Stimulated activated naive CD8-positive, alpha-beta T cell treated with anti-CD3 and anti-CD28 coated beads, Interleukin-15, Interleukin-2, amounts not matched to agents 100 ng/mL and 50 ng/mL, for 24 hours (primary cell): Measurements from ENCODE around the gene PRPF6.

ENCODE experiments used
- H3K27ac Mint-ChIP-seq: one replicate; pipeline ENCODE4 v1.8.0; 2021; ENCODE audit warnings: mild to moderate bottlenecking, mixed read lengths
- H3K27me3 Mint-ChIP-seq: one replicate; pipeline ENCODE4 v1.8.0; 2021; ENCODE audit warnings: mixed read lengths
- H3K36me3 Mint-ChIP-seq: one replicate; pipeline ENCODE4 v1.8.0; 2021; ENCODE audit warnings: low read depth, mixed read lengths
- H3K4me1 Mint-ChIP-seq: one replicate; pipeline ENCODE4 v1.8.0; 2021; ENCODE audit warnings: low read depth, mixed read lengths
- H3K4me3 Mint-ChIP-seq: one replicate; pipeline ENCODE4 v1.8.0; 2021; ENCODE audit warnings: mild to moderate bottlenecking, mixed read lengths
- H3K9me3 Mint-ChIP-seq: one replicate; pipeline ENCODE4 v1.8.0; 2021; ENCODE audit warnings: mixed read lengths

PRPF6 gene

GRCh38 chr20:64055396-64055892, 74.5 kb downstream of the PRPF6 start:
- Mint-ChIP-seq H3K27me3 (peaks cover 12% of the 10 kb centered on the region), H3K27ac (no peak overlapping the region), H3K4me3 (no peak overlapping the region), H3K4me1 (peaks cover 17% of the 10 kb centered on the region), H3K36me3 (no peaks in the 10 kb centered on the region), H3K9me3 (no peaks in the 10 kb centered on the region)

GRCh38 chr20:64055893-64056638, 75.1 kb downstream of the PRPF6 start:
- H3K27me3 Mint-ChIP-seq, result peaks cover 7% of the 10 kb centered on the region
- H3K36me3 Mint-ChIP-seq, result no peaks in the 10 kb centered on the region
- no peak overlapping the region for H3K4me3 Mint-ChIP-seq
- no peak overlapping the region for H3K27ac Mint-ChIP-seq
- peaks cover 17% of the 10 kb centered on the region for H3K4me1 Mint-ChIP-seq
- H3K9me3 Mint-ChIP-seq, result no peaks in the 10 kb centered on the region

GRCh38 chr20:64056639-64056888, 75.6 kb downstream of the PRPF6 start:
- peaks cover 4% of the 10 kb centered on the region for H3K27me3 Mint-ChIP-seq
- H3K4me1 Mint-ChIP-seq, result peaks cover 17% of the 10 kb centered on the region
- H3K36me3 Mint-ChIP-seq, result no peaks in the 10 kb centered on the region
- no peak overlapping the region for H3K4me3 Mint-ChIP-seq
- no peak overlapping the region for H3K27ac Mint-ChIP-seq
- H3K9me3 Mint-ChIP-seq, result no peaks in the 10 kb centered on the region

- peak overlapping the region; percentile 57 for H3K4me3 Mint-ChIP-seq
- H3K36me3 Mint-ChIP-seq, result no peaks in the 10 kb centered on the region
- H3K9me3 Mint-ChIP-seq, result no peaks in the 10 kb centered on the region
- H3K27ac Mint-ChIP-seq, result peak overlapping the region; percentile 45
- H3K4me1 Mint-ChIP-seq, result peaks cover 20% of the 10 kb centered on the region
- H3K27me3 Mint-ChIP-seq, result no peaks in the 10 kb centered on the region
Observed at GRCh38 chr20:64056889-64057627, 76.1 kb downstream of the PRPF6 start.

- Mint-ChIP-seq H3K4me3 (peak overlapping the region; percentile 57), H3K4me1 (peaks cover 23% of the 10 kb centered on the region), H3K9me3 (no peaks in the 10 kb centered on the region), H3K27ac (peak overlapping the region; percentile 45), H3K27me3 (no peaks in the 10 kb centered on the region), H3K36me3 (no peaks in the 10 kb centered on the region)
Observed at GRCh38 chr20:64057628-64058498, 76.9 kb downstream of the PRPF6 start.

GRCh38 chr20:64058536-64058935, 77.6 kb downstream of the PRPF6 start:
- H3K36me3 Mint-ChIP-seq, result no peaks in the 10 kb centered on the region
- peak overlapping the region; percentile 45 for H3K4me3 Mint-ChIP-seq
- H3K9me3 Mint-ChIP-seq, result no peaks in the 10 kb centered on the region
- H3K27ac Mint-ChIP-seq, result no peak overlapping the region
- H3K27me3 Mint-ChIP-seq, result no peaks in the 10 kb centered on the region
- peaks cover 23% of the 10 kb centered on the region for H3K4me1 Mint-ChIP-seq

- Mint-ChIP-seq H3K27ac (no peak overlapping the region), H3K27me3 (no peaks in the 10 kb centered on the region), H3K36me3 (no peaks in the 10 kb centered on the region), H3K4me1 (peaks cover 58% of the 10 kb centered on the region), H3K9me3 (no peaks in the 10 kb centered on the region), H3K4me3 (peak overlapping the region; percentile 83)
Observed at GRCh38 chr20:64062276-64062595, 81.3 kb downstream of the PRPF6 start.

GRCh38 chr20:64062596-64063388, 81.9 kb downstream of the PRPF6 start, which contains the start of gene TCEA2:
TSS of gene TCEA2 (plus strand) at chr20:64063198. CDS start at chr20:64063313, 115 bp downstream.
- H3K4me3 Mint-ChIP-seq, result peak within 1 kb of the TSS; percentile 83
- H3K36me3 Mint-ChIP-seq, result no peaks in the 10 kb centered on the region
- H3K9me3 Mint-ChIP-seq, result no peaks in the 10 kb centered on the region
- peaks cover 56% of the 10 kb centered on the region for H3K4me1 Mint-ChIP-seq
- peak within 1 kb of the TSS; percentile 79 for H3K27ac Mint-ChIP-seq
- no peaks in the 10 kb centered on the region for H3K27me3 Mint-ChIP-seq

- Mint-ChIP-seq H3K27ac (peak overlapping the region; percentile 79), H3K36me3 (no peaks in the 10 kb centered on the region), H3K4me1 (peaks cover 52% of the 10 kb centered on the region), H3K9me3 (no peaks in the 10 kb centered on the region), H3K27me3 (no peaks in the 10 kb centered on the region), H3K4me3 (peak overlapping the region; percentile 83)
Observed at GRCh38 chr20:64063389-64064144, 82.6 kb downstream of the PRPF6 start.

- H3K4me3 Mint-ChIP-seq, result peak overlapping the region; percentile 83
- H3K27me3 Mint-ChIP-seq, result no peaks in the 10 kb centered on the region
- H3K36me3 Mint-ChIP-seq, result no peaks in the 10 kb centered on the region
- peaks cover 51% of the 10 kb centered on the region for H3K4me1 Mint-ChIP-seq
- H3K27ac Mint-ChIP-seq, result no peak overlapping the region
- no peaks in the 10 kb centered on the region for H3K9me3 Mint-ChIP-seq
Observed at GRCh38 chr20:64064145-64064698, 83.3 kb downstream of the PRPF6 start.

GRCh38 chr20:64065062-64065973, 84.4 kb downstream of the PRPF6 start:
- no peaks in the 10 kb centered on the region for H3K36me3 Mint-ChIP-seq
- peak overlapping the region; percentile 54 for H3K27ac Mint-ChIP-seq
- H3K4me1 Mint-ChIP-seq, result peaks cover 51% of the 10 kb centered on the region
- H3K9me3 Mint-ChIP-seq, result no peaks in the 10 kb centered on the region
- H3K4me3 Mint-ChIP-seq, result peak overlapping the region; percentile 25
- H3K27me3 Mint-ChIP-seq, result no peaks in the 10 kb centered on the region

GRCh38 chr20:64065974-64066343, 85.0 kb downstream of the PRPF6 start:
- peak overlapping the region; percentile 29 for H3K27ac Mint-ChIP-seq
- H3K4me1 Mint-ChIP-seq, result peaks cover 51% of the 10 kb centered on the region
- no peaks in the 10 kb centered on the region for H3K9me3 Mint-ChIP-seq
- no peaks in the 10 kb centered on the region for H3K36me3 Mint-ChIP-seq
- H3K4me3 Mint-ChIP-seq, result peak overlapping the region; percentile 14
- H3K27me3 Mint-ChIP-seq, result no peaks in the 10 kb centered on the region
